Keratinocyte (primary cell): Measurements from ENCODE around the gene CYBB. TPM values are rescaled to one million over a fixed set of nuclear protein-coding genes. Genes with fewer than 3 reads are reported as not detected.

Source experiments
- DNase-seq: peaks from one replicate; pipeline ENCODE4 v3.0.0-alpha.2; 2011; ENCODE audit warnings: low read depth, missing footprints, low spot score
- FAIRE-seq: peaks from 2 replicates; lab custom pipeline; 2011; peaks lifted over from hg19 to GRCh38; lab: Jason Lieb, UNC
- H2AFZ ChIP-seq: 2 replicates; pipeline ENCODE4 v1.6.0; 2012; ENCODE audit warnings: low read length, control low read depth, inconsistent platforms; ENCODE audit not compliant: control insufficient read depth
- H3K27ac ChIP-seq: 2 replicates; pipeline ENCODE4 v1.5.1; 2011; ENCODE audit warnings: low read length; ENCODE audit not compliant: control insufficient read depth, insufficient read depth
- H3K27me3 ChIP-seq: 3 replicates; pipeline ENCODE4 v1.6.0; 2011; ENCODE audit warnings: low read length; ENCODE audit not compliant: control insufficient read depth, insufficient read depth; ENCODE audit errors: extremely low read depth
- H3K36me3 ChIP-seq, 2 experiments: 2 replicates in 1 of 2; 3 replicates in 1 of 2; pipeline ENCODE4 v1.5.1; 2011; ENCODE audit warnings: low read length in 2 of 2, mild to moderate bottlenecking in 1 of 2; ENCODE audit not compliant: control insufficient read depth in 2 of 2, insufficient read depth in 2 of 2; ENCODE audit errors: extremely low read depth in 1 of 2
- H3K4me1 ChIP-seq: 3 replicates; pipeline ENCODE4 v1.5.1; 2011; ENCODE audit warnings: low read length; ENCODE audit not compliant: control insufficient read depth, insufficient read depth; ENCODE audit errors: extremely low read depth
- H3K4me2 ChIP-seq: 3 replicates; pipeline ENCODE4 v1.6.0; 2011; ENCODE audit warnings: low read depth, low read length; ENCODE audit not compliant: control insufficient read depth, insufficient read depth; ENCODE audit errors: extremely low read depth
- H3K4me3 ChIP-seq, 3 experiments: fragments of 200-600 bp in 1 of 3; sonication (generic) in 1 of 3; 2 replicates in 2 of 3; 3 replicates in 1 of 3; pipeline ENCODE4 v1.5.1; 2011 to 2016; ENCODE audit warnings: low read length in 3 of 3, mild to moderate bottlenecking in 3 of 3, control low read depth in 2 of 3, inconsistent platforms in 1 of 3, low read depth in 1 of 3, mixed read lengths in 1 of 3, mixed run types in 1 of 3, moderate library complexity in 1 of 3; ENCODE audit not compliant: control insufficient read depth in 2 of 3, insufficient read depth in 2 of 3; ENCODE audit errors: extremely low read depth in 1 of 3
- H3K79me2 ChIP-seq: 2 replicates; pipeline ENCODE4 v1.6.0; 2012; ENCODE audit warnings: low read length; ENCODE audit not compliant: control insufficient read depth, insufficient read depth
- H3K9ac ChIP-seq: 3 replicates; pipeline ENCODE4 v1.6.0; 2011; ENCODE audit warnings: low read length; ENCODE audit not compliant: control insufficient read depth, insufficient read depth; ENCODE audit errors: extremely low read depth
- H3K9me1 ChIP-seq: 3 replicates; pipeline ENCODE4 v1.6.0; 2011; ENCODE audit warnings: low read length; ENCODE audit not compliant: control insufficient read depth, insufficient read depth; ENCODE audit errors: extremely low read depth
- H3K9me3 ChIP-seq: 2 replicates; pipeline ENCODE4 v1.5.1; 2012; ENCODE audit warnings: low read depth, low read length; ENCODE audit not compliant: control insufficient read depth
- H4K20me1 ChIP-seq: 3 replicates; pipeline ENCODE4 v1.6.0; 2011; ENCODE audit warnings: low read length; ENCODE audit not compliant: control insufficient read depth, insufficient read depth; ENCODE audit errors: extremely low read depth
- CTCF ChIP-seq, 3 experiments: IDR thresholded peaks in 1 of 3; conservative IDR thresholded peaks in 1 of 3; optimal IDR thresholded peaks in 1 of 3; 2 replicates in 2 of 3; 3 replicates in 1 of 3; pipeline versions ENCODE3 to v1.5.1; 2011; ENCODE audit warnings: low read length in 3 of 3, mild to moderate bottlenecking in 3 of 3, moderate library complexity in 2 of 3, control low read depth in 1 of 3, inconsistent platforms in 1 of 3; ENCODE audit not compliant: insufficient read depth in 2 of 3; ENCODE audit errors: extremely low read depth in 1 of 3
- EZH2 ChIP-seq: IDR thresholded peaks from one replicate; pipeline ENCODE4 v1.6.1; 2012; ENCODE audit warnings: inconsistent platforms, mild to moderate bottlenecking, low read length, moderate library complexity
- dilution Hi-C: fragments of 300-500 bp; cut with MboI; formaldehyde crosslinking; loops from one replicate; pipeline ENCODE4 v1.7.0; 2020; ENCODE audit warnings: low sequenced_read_pairs; ENCODE audit not compliant: extremely low pct_ligation_motif_present
- polyA plus RNA-seq, 5 experiments: library from polyadenylated mRNA; depleted of rRNA in 3 of 5; stranded (reverse) in 3 of 5; stranded (forward) in 1 of 5; unstranded in 1 of 5; fragments of >200 nt; gene quantifications; 1 replicate in 1 of 5; 2 replicates in 3 of 5; 3 replicates in 1 of 5; pipeline versions ENCODE4 v1.2.1 to v1.2.3, GENCODE V29; 2011 to 2012; ENCODE audit warnings: missing spikeins in 2 of 5, low read depth in 1 of 5, low replicate concordance in 1 of 5

CYBB gene
- polyA plus RNA-seq, 1 donor (not counting 4 experiments of a cell fraction or from before 2014, with no cell fraction given), result 0.03 TPM

DNA sequence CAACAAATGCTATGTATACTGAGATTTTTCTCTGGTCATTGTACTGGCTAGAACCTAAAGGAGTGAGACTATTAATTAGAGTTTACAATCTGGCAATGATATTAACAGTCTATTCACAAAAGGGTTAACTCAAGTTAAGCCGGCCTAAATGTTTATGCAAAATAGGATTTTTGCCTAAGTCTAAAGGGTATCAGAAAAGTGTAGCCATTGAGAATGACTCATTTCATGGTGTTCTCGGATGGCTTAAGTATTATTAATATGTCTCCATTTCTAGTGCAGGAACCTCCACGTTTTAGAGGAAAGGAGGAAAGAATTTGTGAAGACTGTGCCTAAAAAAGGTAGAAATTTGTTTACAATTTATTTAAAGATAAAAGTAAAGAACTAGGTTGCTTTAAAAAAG lies 37.7 kb downstream of the CYBB start:
- DNase-seq (no peak), FAIRE-seq (no peak)
- TF ChIP-seq CTCF (optimal IDR thresholded peaks at IDR 0.05 in 1 of 3, IDR thresholded peaks at IDR 0.05 in 1 of 3, conservative IDR thresholded peaks at IDR 0.05 in 1 of 3; ENCODE audit: extremely low read depth in 1 of 3, insufficient read depth in 2 of 3, low read length in 3 of 3), result no peak
- TF ChIP-seq EZH2, result no peak
- Histone ChIP-seq H3K4me1 (no peaks in the 10 kb centered on the region), H3K27ac (no peak overlapping the region), H3K4me2 (no peak overlapping the region), H3K36me3 (no peaks in the 10 kb centered on the region), H3K79me2 (no peaks in the 10 kb centered on the region), H2AFZ (no peak overlapping the region), H4K20me1 (no peaks in the 10 kb centered on the region), H3K9ac (no peak overlapping the region), H3K9me1 (no peaks in the 10 kb centered on the region), H3K9me3 (no peaks in the 10 kb centered on the region), H3K4me3 (no peak overlapping the region), H3K27me3 (no peaks in the 10 kb centered on the region)
- dilution Hi-C loops, result no loop called here

DNA sequence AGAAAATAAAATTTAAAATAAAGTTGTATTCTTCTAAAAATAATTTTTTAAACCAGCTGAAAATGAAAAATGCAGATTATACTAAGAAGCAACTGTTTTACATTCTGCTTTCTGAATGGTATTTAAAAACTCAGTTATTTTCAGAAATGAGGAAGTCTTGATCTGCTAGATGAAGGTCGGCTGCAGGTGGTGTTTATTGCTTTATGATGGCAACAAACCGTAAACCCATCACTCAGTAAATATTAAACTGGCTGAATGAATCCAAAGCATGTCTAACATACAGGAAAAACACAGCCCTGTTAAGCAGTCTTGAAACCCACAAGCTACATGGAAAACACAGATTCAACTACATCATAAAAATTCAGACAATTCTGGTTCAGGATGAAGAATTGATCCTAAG lies 38.2 kb downstream of the CYBB start:
- H3K4me1 ChIP-seq, result no peaks in the 10 kb centered on the region
- H3K27me3 ChIP-seq, result no peaks in the 10 kb centered on the region
- H4K20me1 ChIP-seq, result no peaks in the 10 kb centered on the region
- dilution Hi-C loops, result no loop called here
- no peak overlapping the region for H3K4me3 ChIP-seq
- H2AFZ ChIP-seq, result no peak overlapping the region
- no peaks in the 10 kb centered on the region for H3K79me2 ChIP-seq
- H3K9ac ChIP-seq, result no peak overlapping the region
- DNase-seq (no peak), FAIRE-seq (no peak)
- no peak for TF ChIP-seq EZH2
- no peak for TF ChIP-seq CTCF (optimal IDR thresholded peaks at IDR 0.05 in 1 of 3, IDR thresholded peaks at IDR 0.05 in 1 of 3, conservative IDR thresholded peaks at IDR 0.05 in 1 of 3; ENCODE audit: extremely low read depth in 1 of 3, insufficient read depth in 2 of 3, low read length in 3 of 3)
- H3K4me2 ChIP-seq, result no peak overlapping the region
- H3K9me3 ChIP-seq, result no peaks in the 10 kb centered on the region
- H3K9me1 ChIP-seq, result no peaks in the 10 kb centered on the region
- H3K27ac ChIP-seq, result no peak overlapping the region
- no peaks in the 10 kb centered on the region for H3K36me3 ChIP-seq
